Keratinocyte (primary cell): ENCODE data around the gene TTC16. TPM values are rescaled to one million over a fixed set of nuclear protein-coding genes. Genes with fewer than 3 reads are reported as not detected.

Experiments
- DNase-seq: peaks from one replicate; pipeline ENCODE4 v3.0.0-alpha.2; 2011; ENCODE audit warnings: low read depth, missing footprints, low spot score
- FAIRE-seq: peaks from 2 replicates; lab custom pipeline; 2011; peaks lifted over from hg19 to GRCh38; lab: Jason Lieb, UNC
- H2AFZ ChIP-seq: 2 replicates; pipeline ENCODE4 v1.6.0; 2012; ENCODE audit warnings: low read length, control low read depth, inconsistent platforms; ENCODE audit not compliant: control insufficient read depth
- H3K27ac ChIP-seq: 2 replicates; pipeline ENCODE4 v1.5.1; 2011; ENCODE audit warnings: low read length; ENCODE audit not compliant: control insufficient read depth, insufficient read depth
- H3K27me3 ChIP-seq: 3 replicates; pipeline ENCODE4 v1.6.0; 2011; ENCODE audit warnings: low read length; ENCODE audit not compliant: control insufficient read depth, insufficient read depth; ENCODE audit errors: extremely low read depth
- H3K36me3 ChIP-seq, 2 experiments: 2 replicates in 1 of 2; 3 replicates in 1 of 2; pipeline ENCODE4 v1.5.1; 2011; ENCODE audit warnings: low read length in 2 of 2, mild to moderate bottlenecking in 1 of 2; ENCODE audit not compliant: control insufficient read depth in 2 of 2, insufficient read depth in 2 of 2; ENCODE audit errors: extremely low read depth in 1 of 2
- H3K4me1 ChIP-seq: 3 replicates; pipeline ENCODE4 v1.5.1; 2011; ENCODE audit warnings: low read length; ENCODE audit not compliant: control insufficient read depth, insufficient read depth; ENCODE audit errors: extremely low read depth
- H3K4me2 ChIP-seq: 3 replicates; pipeline ENCODE4 v1.6.0; 2011; ENCODE audit warnings: low read depth, low read length; ENCODE audit not compliant: control insufficient read depth, insufficient read depth; ENCODE audit errors: extremely low read depth
- H3K4me3 ChIP-seq, 3 experiments: fragments of 200-600 bp in 1 of 3; sonication (generic) in 1 of 3; 2 replicates in 2 of 3; 3 replicates in 1 of 3; pipeline ENCODE4 v1.5.1; 2011 to 2016; ENCODE audit warnings: low read length in 3 of 3, mild to moderate bottlenecking in 3 of 3, control low read depth in 2 of 3, inconsistent platforms in 1 of 3, low read depth in 1 of 3, mixed read lengths in 1 of 3, mixed run types in 1 of 3, moderate library complexity in 1 of 3; ENCODE audit not compliant: control insufficient read depth in 2 of 3, insufficient read depth in 2 of 3; ENCODE audit errors: extremely low read depth in 1 of 3
- H3K79me2 ChIP-seq: 2 replicates; pipeline ENCODE4 v1.6.0; 2012; ENCODE audit warnings: low read length; ENCODE audit not compliant: control insufficient read depth, insufficient read depth
- H3K9ac ChIP-seq: 3 replicates; pipeline ENCODE4 v1.6.0; 2011; ENCODE audit warnings: low read length; ENCODE audit not compliant: control insufficient read depth, insufficient read depth; ENCODE audit errors: extremely low read depth
- H3K9me1 ChIP-seq: 3 replicates; pipeline ENCODE4 v1.6.0; 2011; ENCODE audit warnings: low read length; ENCODE audit not compliant: control insufficient read depth, insufficient read depth; ENCODE audit errors: extremely low read depth
- H3K9me3 ChIP-seq: 2 replicates; pipeline ENCODE4 v1.5.1; 2012; ENCODE audit warnings: low read depth, low read length; ENCODE audit not compliant: control insufficient read depth
- H4K20me1 ChIP-seq: 3 replicates; pipeline ENCODE4 v1.6.0; 2011; ENCODE audit warnings: low read length; ENCODE audit not compliant: control insufficient read depth, insufficient read depth; ENCODE audit errors: extremely low read depth
- EZH2 ChIP-seq: IDR thresholded peaks from one replicate; pipeline ENCODE4 v1.6.1; 2012; ENCODE audit warnings: inconsistent platforms, mild to moderate bottlenecking, low read length, moderate library complexity
- dilution Hi-C: fragments of 300-500 bp; cut with MboI; formaldehyde crosslinking; loops from one replicate; pipeline ENCODE4 v1.7.0; 2020; ENCODE audit warnings: low sequenced_read_pairs; ENCODE audit not compliant: extremely low pct_ligation_motif_present
- polyA plus RNA-seq, 5 experiments: library from polyadenylated mRNA; depleted of rRNA in 3 of 5; stranded (reverse) in 3 of 5; stranded (forward) in 1 of 5; unstranded in 1 of 5; fragments of >200 nt; gene quantifications; 1 replicate in 1 of 5; 2 replicates in 3 of 5; 3 replicates in 1 of 5; pipeline versions ENCODE4 v1.2.1 to v1.2.3, GENCODE V29; 2011 to 2012; ENCODE audit warnings: missing spikeins in 2 of 5, low read depth in 1 of 5, low replicate concordance in 1 of 5
- TF ChIP-seq, protein P1 (sequence below), 3 experiments: IDR thresholded peaks in 1 of 3; conservative IDR thresholded peaks in 1 of 3; optimal IDR thresholded peaks in 1 of 3; 2 replicates in 2 of 3; 3 replicates in 1 of 3; pipeline versions ENCODE3 to v1.5.1; 2011; ENCODE audit warnings: low read length in 3 of 3, mild to moderate bottlenecking in 3 of 3, moderate library complexity in 2 of 3, control low read depth in 1 of 3, inconsistent platforms in 1 of 3; ENCODE audit not compliant: insufficient read depth in 2 of 3; ENCODE audit errors: extremely low read depth in 1 of 3

TTC16 gene
- polyA plus RNA-seq, 1 donor (not counting 4 experiments of a cell fraction or from before 2014, with no cell fraction given): not detected

- no peak overlapping the region for H2AFZ ChIP-seq
- H3K27ac ChIP-seq: no peak overlapping the region
- H3K27me3 ChIP-seq: no peaks in the 10 kb centered on the region
- peaks cover 0 to 4% of the 10 kb centered on the region in 2 experiments for H3K36me3 ChIP-seq
- no peak overlapping the region for H3K4me2 ChIP-seq
- no peaks in the 10 kb centered on the region for H3K9me1 ChIP-seq
- peaks cover 6% of the 10 kb centered on the region for H3K4me1 ChIP-seq
- dilution Hi-C loops: no loop called here
- no peaks in the 10 kb centered on the region for H3K9me3 ChIP-seq
- FAIRE-seq (no peak), DNase-seq (no peak)
- H3K4me3 ChIP-seq: no peak overlapping the region
- peaks cover 9% of the 10 kb centered on the region for H3K79me2 ChIP-seq
- TF ChIP-seq, protein P1, sequence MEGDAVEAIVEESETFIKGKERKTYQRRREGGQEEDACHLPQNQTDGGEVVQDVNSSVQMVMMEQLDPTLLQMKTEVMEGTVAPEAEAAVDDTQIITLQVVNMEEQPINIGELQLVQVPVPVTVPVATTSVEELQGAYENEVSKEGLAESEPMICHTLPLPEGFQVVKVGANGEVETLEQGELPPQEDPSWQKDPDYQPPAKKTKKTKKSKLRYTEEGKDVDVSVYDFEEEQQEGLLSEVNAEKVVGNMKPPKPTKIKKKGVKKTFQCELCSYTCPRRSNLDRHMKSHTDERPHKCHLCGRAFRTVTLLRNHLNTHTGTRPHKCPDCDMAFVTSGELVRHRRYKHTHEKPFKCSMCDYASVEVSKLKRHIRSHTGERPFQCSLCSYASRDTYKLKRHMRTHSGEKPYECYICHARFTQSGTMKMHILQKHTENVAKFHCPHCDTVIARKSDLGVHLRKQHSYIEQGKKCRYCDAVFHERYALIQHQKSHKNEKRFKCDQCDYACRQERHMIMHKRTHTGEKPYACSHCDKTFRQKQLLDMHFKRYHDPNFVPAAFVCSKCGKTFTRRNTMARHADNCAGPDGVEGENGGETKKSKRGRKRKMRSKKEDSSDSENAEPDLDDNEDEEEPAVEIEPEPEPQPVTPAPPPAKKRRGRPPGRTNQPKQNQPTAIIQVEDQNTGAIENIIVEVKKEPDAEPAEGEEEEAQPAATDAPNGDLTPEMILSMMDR (optimal IDR thresholded peaks at IDR 0.05 in 1 of 3, IDR thresholded peaks at IDR 0.05 in 1 of 3, conservative IDR thresholded peaks at IDR 0.05 in 1 of 3; ENCODE audit: extremely low read depth in 1 of 3, insufficient read depth in 2 of 3, low read length in 3 of 3): no peak
- no peak for TF ChIP-seq EZH2
- no peaks in the 10 kb centered on the region for H4K20me1 ChIP-seq
- no peak overlapping the region for H3K9ac ChIP-seq
These were observed 5.6 kb upstream of the TTC16 start for GRCh38 chr9:127710204-127710783.

GRCh38 chr9:127711226-127711701 is 4.6 kb upstream of the TTC16 start:
- no peaks in the 10 kb centered on the region for H4K20me1 ChIP-seq
- TF ChIP-seq, protein P1 (optimal IDR thresholded peaks at IDR 0.05 in 1 of 3, IDR thresholded peaks at IDR 0.05 in 1 of 3, conservative IDR thresholded peaks at IDR 0.05 in 1 of 3; ENCODE audit: extremely low read depth in 1 of 3, insufficient read depth in 2 of 3, low read length in 3 of 3): no peak
- TF ChIP-seq EZH2: no peak
- DNase-seq: no peak
- H3K9ac ChIP-seq: no peak overlapping the region
- peaks cover 9% of the 10 kb centered on the region for H3K79me2 ChIP-seq
- no peaks in the 10 kb centered on the region for H3K27me3 ChIP-seq
- peaks cover 10% of the 10 kb centered on the region for H3K4me1 ChIP-seq
- no peak overlapping the region for H3K4me2 ChIP-seq
- H3K9me1 ChIP-seq: no peaks in the 10 kb centered on the region
- no peak overlapping the region for H3K27ac ChIP-seq
- H3K9me3 ChIP-seq: no peaks in the 10 kb centered on the region
- dilution Hi-C loops: no loop called here
- no peak overlapping the region for H2AFZ ChIP-seq
- peaks cover 0 to 4% of the 10 kb centered on the region in 2 experiments for H3K36me3 ChIP-seq
- H3K4me3 ChIP-seq: no peak overlapping the region
- FAIRE-seq: no peak
